Breast epithelium (tissue), 3 donors: ENCODE measurements around the gene SRF.

ENCODE experiments used
- CTCF ChIP-seq, 3 donors: fragments of 450-650 bp; IDR thresholded peaks; one replicate each; pipeline ENCODE4 v1.5.1; 2016 to 2017; ENCODE audit warnings: antibody characterized with exemption in 3 of 3, mild to moderate bottlenecking in 3 of 3, moderate library complexity in 3 of 3
- POLR2A ChIP-seq: fragments of 450-650 bp; IDR thresholded peaks from one replicate; pipeline ENCODE4 v1.6.1; 2016; ENCODE audit warnings: antibody characterized with exemption, mild to moderate bottlenecking, moderate library complexity
- POLR2AphosphoS5 ChIP-seq, 3 donors: sonication (generic); formaldehyde crosslinking; IDR thresholded peaks; one replicate each; pipeline ENCODE4 v1.6.1; 2017; ENCODE audit warnings: antibody characterized with exemption in 3 of 3

GRCh38 chr6:43174263-43175112 lies 3.4 kb downstream of the SRF start:
- TF ChIP-seq POLR2A (peak; percentile 50), CTCF (IDR thresholded peaks at IDR 0.05) (peak in 2 of 3 donors; percentile 42 to 50), POLR2AphosphoS5 (IDR thresholded peaks at IDR 0.05) (peak; percentile 79 to 85 (median 84))
